Eye (tissue), 1 donor: ENCODE results near the gene TMEM191B.
"Not testable (repeated sequence)": the region's sequence is repeated elsewhere in the genome, so short reads cannot be mapped to it uniquely, and the experiment has no call there.

Source experiments
- DNase-seq: peaks from one replicate; pipeline ENCODE4 v3.0.0-alpha.2; 2015

TMEM191B gene

GRCh38 chr22:18558939-18559338 is 31.3 kb downstream of the TMEM191B start:
- not testable (repeated sequence) for DNase-seq

GRCh38 chr22:18560099-18560974 is 32.7 kb downstream of the TMEM191B start:
- DNase-seq, result not testable (repeated sequence)

- not testable (repeated sequence) for DNase-seq
Measured at GRCh38 chr22:18570509-18571246, 43.1 kb downstream of the TMEM191B start.

GRCh38 chr22:18573483-18574164 is 46.0 kb downstream of the TMEM191B start:
- DNase-seq, result not testable (repeated sequence)

- not testable (repeated sequence) for DNase-seq
Measured at GRCh38 chr22:18574555-18574954, 47.0 kb downstream of the TMEM191B start.

- DNase-seq, result not testable (repeated sequence)
Measured at GRCh38 chr22:18575686-18576085, 48.1 kb downstream of the TMEM191B start.

GRCh38 chr22:18577090-18577818 is 49.7 kb downstream of the TMEM191B start:
- not testable (repeated sequence) for DNase-seq

GRCh38 chr22:18577847-18578246 is 50.2 kb downstream of the TMEM191B start:
- peak; percentile 44 for DNase-seq
